Activated naive CD8-positive, alpha-beta T cell treated with anti-CD3 and anti-CD28 coated beads, Interleukin-2, amount 10 ng/mL, durations not matched to agents 7 days and 5 days (primary cell): Measurements from ENCODE around the gene FER. TPM values are rescaled to one million over a fixed set of nuclear protein-coding genes. Genes with fewer than 3 reads are reported as not detected.
"Not testable (repeated sequence)": the region's sequence is repeated elsewhere in the genome, so short reads cannot be mapped to it uniquely, and the experiment has no call there.

Experiments
- ATAC-seq: fragments of 150-1000 bp; cut with Tn5 transposase; one replicate; pipeline ENCODE4 v1.10.0; 2021; ENCODE audit warnings: low read depth, moderate library complexity
- POLR2A ChIA-PET: fragments of 350-600 bp; sonication (Branson Sonifier 250); formaldehyde crosslinking; loops from one replicate; lab custom pipeline; 2021; ENCODE audit warnings: antibody characterized with exemption; lab: Charles Lee
- DNase-seq: peaks from one replicate; pipeline ENCODE4 v3.0.0; 2021
- H3K27ac Mint-ChIP-seq: one replicate; pipeline ENCODE4 v1.8.0; 2022; ENCODE audit warnings: mild to moderate bottlenecking, mixed read lengths
- H3K27me3 Mint-ChIP-seq: one replicate; pipeline ENCODE4 v1.8.0; 2022; ENCODE audit warnings: mild to moderate bottlenecking, moderate library complexity, mixed read lengths
- H3K36me3 Mint-ChIP-seq: one replicate; pipeline ENCODE4 v1.8.0; 2021; ENCODE audit warnings: mild to moderate bottlenecking, mixed read lengths
- H3K4me1 Mint-ChIP-seq: one replicate; pipeline ENCODE4 v1.8.0; 2021; ENCODE audit warnings: mixed read lengths
- H3K4me3 Mint-ChIP-seq: one replicate; pipeline ENCODE4 v1.8.0; 2022; ENCODE audit warnings: mild to moderate bottlenecking, moderate library complexity, mixed read lengths
- H3K9me3 Mint-ChIP-seq: one replicate; pipeline ENCODE4 v1.8.0; 2021; ENCODE audit warnings: mixed read lengths
- total RNA-seq, 2 experiments: library from RNA; stranded (reverse); gene quantifications; one replicate each; pipeline ENCODE4 v1.2.3, GENCODE V29; 2021

Gene FER
- total RNA-seq, 2 experiments from 2014 or later = 10.8 to 13.5 TPM

- Mint-ChIP-seq H3K27ac (no peak overlapping the region), H3K27me3 (peaks cover 14% of the 10 kb centered on the region), H3K36me3 (no peaks in the 10 kb centered on the region), H3K4me1 (peaks cover 7% of the 10 kb centered on the region), H3K9me3 (no peaks in the 10 kb centered on the region), H3K4me3 (no peak overlapping the region)
- DNase-seq = no peak
- POLR2A ChIA-PET = no interaction called here
- ATAC-seq = no peak
These were observed 5.6 kb downstream of the FER start for GRCh38 chr5:108753331-108753730.

- no peak for DNase-seq
- no peak for ATAC-seq
- Mint-ChIP-seq H3K4me1 (peaks cover 7% of the 10 kb centered on the region), H3K27ac (no peak overlapping the region), H3K27me3 (peaks cover 14% of the 10 kb centered on the region), H3K36me3 (no peaks in the 10 kb centered on the region), H3K4me3 (no peak overlapping the region), H3K9me3 (peaks cover 2% of the 10 kb centered on the region)
- POLR2A ChIA-PET = no interaction called here
These were observed 6.2 kb downstream of the FER start for GRCh38 chr5:108753877-108754276.

GRCh38 chr5:108760512-108760911, 12.8 kb downstream of the FER start:
- peak overlapping the region; percentile 44 for H3K4me3 Mint-ChIP-seq
- DNase-seq (no peak), ATAC-seq (peak; percentile 54)
- peaks cover 11% of the 10 kb centered on the region for H3K4me1 Mint-ChIP-seq
- POLR2A ChIA-PET = no interaction called here
- peaks cover 2% of the 10 kb centered on the region for H3K9me3 Mint-ChIP-seq
- no peaks in the 10 kb centered on the region for H3K27me3 Mint-ChIP-seq
- no peak overlapping the region for H3K27ac Mint-ChIP-seq
- H3K36me3 Mint-ChIP-seq = no peaks in the 10 kb centered on the region

GRCh38 chr5:108762660-108763059, 15.0 kb downstream of the FER start:
- Mint-ChIP-seq H3K27me3 (no peaks in the 10 kb centered on the region), H3K4me3 (no peak overlapping the region), H3K9me3 (peaks cover 2% of the 10 kb centered on the region), H3K36me3 (no peaks in the 10 kb centered on the region), H3K27ac (no peak overlapping the region), H3K4me1 (peaks cover 11% of the 10 kb centered on the region)
- ATAC-seq (no peak), DNase-seq (no peak)
- POLR2A ChIA-PET = no interaction called here

- ATAC-seq = no peak
- H3K27me3 Mint-ChIP-seq = no peaks in the 10 kb centered on the region
- POLR2A ChIA-PET = no interaction called here
- H3K36me3 Mint-ChIP-seq = no peaks in the 10 kb centered on the region
- H3K4me3 Mint-ChIP-seq = no peak overlapping the region
- no peak overlapping the region for H3K27ac Mint-ChIP-seq
- H3K9me3 Mint-ChIP-seq = peaks cover 2% of the 10 kb centered on the region
- no peak for DNase-seq
- peaks cover 11% of the 10 kb centered on the region for H3K4me1 Mint-ChIP-seq
These were observed 15.7 kb downstream of the FER start for GRCh38 chr5:108763222-108763916.

- H3K36me3 Mint-ChIP-seq = peaks cover 3% of the 10 kb centered on the region
- POLR2A ChIA-PET = no interaction called here
- no peaks in the 10 kb centered on the region for H3K9me3 Mint-ChIP-seq
- H3K27ac Mint-ChIP-seq = no peak overlapping the region
- H3K4me1 Mint-ChIP-seq = peaks cover 14% of the 10 kb centered on the region
- no peak overlapping the region for H3K4me3 Mint-ChIP-seq
- no peak for ATAC-seq
- no peaks in the 10 kb centered on the region for H3K27me3 Mint-ChIP-seq
- no peak for DNase-seq
These were observed 17.9 kb downstream of the FER start for GRCh38 chr5:108765647-108766046.

- ATAC-seq, H3K9me3 Mint-ChIP-seq, H3K27me3 Mint-ChIP-seq, H3K27ac Mint-ChIP-seq, H3K4me3 Mint-ChIP-seq, POLR2A ChIA-PET, H3K36me3 Mint-ChIP-seq, DNase-seq: not testable (repeated sequence)
- peaks cover 13% of the 10 kb centered on the region for H3K4me1 Mint-ChIP-seq
These were observed 19.2 kb downstream of the FER start for GRCh38 chr5:108766916-108767315.

GRCh38 chr5:108769352-108769751, 21.7 kb downstream of the FER start:
- Mint-ChIP-seq H3K4me1 (peaks cover 6% of the 10 kb centered on the region), H3K4me3 (peak overlapping the region; percentile 68), H3K27ac (peak overlapping the region; percentile 74), H3K27me3 (no peaks in the 10 kb centered on the region), H3K36me3 (peaks cover 7% of the 10 kb centered on the region), H3K9me3 (peaks cover 6% of the 10 kb centered on the region)
- POLR2A ChIA-PET = no interaction called here
- DNase-seq = no peak
- peak; percentile 67 for ATAC-seq

- POLR2A ChIA-PET = no interaction called here
- Mint-ChIP-seq H3K27me3 (no peaks in the 10 kb centered on the region), H3K4me1 (peaks cover 9% of the 10 kb centered on the region), H3K27ac (no peak overlapping the region), H3K36me3 (peaks cover 12% of the 10 kb centered on the region), H3K4me3 (no peak overlapping the region), H3K9me3 (peaks cover 11% of the 10 kb centered on the region)
- no peak for ATAC-seq
- no peak for DNase-seq
These were observed 24.9 kb downstream of the FER start for GRCh38 chr5:108772626-108773025.

GRCh38 chr5:108773330-108773729, 25.6 kb downstream of the FER start:
- Mint-ChIP-seq H3K9me3 (peaks cover 11% of the 10 kb centered on the region), H3K27me3 (no peaks in the 10 kb centered on the region), H3K27ac (peak overlapping the region; percentile 33), H3K4me1 (peaks cover 9% of the 10 kb centered on the region), H3K36me3 (peaks cover 12% of the 10 kb centered on the region), H3K4me3 (no peak overlapping the region)
- POLR2A ChIA-PET = no interaction called here
- DNase-seq (no peak), ATAC-seq (no peak)

GRCh38 chr5:108774079-108774478, 26.4 kb downstream of the FER start:
- DNase-seq, H3K27me3 Mint-ChIP-seq, H3K4me1 Mint-ChIP-seq, H3K27ac Mint-ChIP-seq, POLR2A ChIA-PET, ATAC-seq, H3K4me3 Mint-ChIP-seq: not testable (repeated sequence)
- peaks cover 13% of the 10 kb centered on the region for H3K9me3 Mint-ChIP-seq
- peaks cover 12% of the 10 kb centered on the region for H3K36me3 Mint-ChIP-seq

GRCh38 chr5:108777582-108777981, 29.9 kb downstream of the FER start:
- peaks cover 13% of the 10 kb centered on the region for H3K9me3 Mint-ChIP-seq
- POLR2A ChIA-PET, H3K36me3 Mint-ChIP-seq, ATAC-seq, DNase-seq, H3K27me3 Mint-ChIP-seq, H3K27ac Mint-ChIP-seq, H3K4me1 Mint-ChIP-seq, H3K4me3 Mint-ChIP-seq: not testable (repeated sequence)

GRCh38 chr5:108784577-108784976, 36.9 kb downstream of the FER start:
- H3K27me3 Mint-ChIP-seq, H3K4me3 Mint-ChIP-seq, ATAC-seq, H3K27ac Mint-ChIP-seq, POLR2A ChIA-PET, H3K4me1 Mint-ChIP-seq, H3K9me3 Mint-ChIP-seq, DNase-seq, H3K36me3 Mint-ChIP-seq: not testable (repeated sequence)

- peaks cover 10% of the 10 kb centered on the region for H3K36me3 Mint-ChIP-seq
- H3K9me3 Mint-ChIP-seq = peaks cover 8% of the 10 kb centered on the region
- no peaks in the 10 kb centered on the region for H3K27me3 Mint-ChIP-seq
- POLR2A ChIA-PET = no interaction called here
- peaks cover 5% of the 10 kb centered on the region for H3K4me1 Mint-ChIP-seq
- no peak overlapping the region for H3K27ac Mint-ChIP-seq
- DNase-seq = no peak
- no peak overlapping the region for H3K4me3 Mint-ChIP-seq
- no peak for ATAC-seq
These were observed 39.2 kb downstream of the FER start for GRCh38 chr5:108786806-108787483.
